Panc1 (cell line): ENCODE measurements around the gene VAMP2. TPM values are rescaled to one million over a fixed set of nuclear protein-coding genes. Genes with fewer than 3 reads are reported as not detected.
A peak's percentile ranks its signal among the peaks of the same experiment; 100 is the strongest.

Source experiments
- ATAC-seq: fragments of 200-7000 bp; cut with Tn5 transposase; 2 replicates; pipeline ENCODE4 v1.9.1; 2020; ENCODE audit warnings: mild to moderate bottlenecking, moderate library complexity
- BruUV-seq: library from RNA; stranded (reverse); fragments of 400-500 nt; replicated peaks from 2 replicates; lab custom pipeline; 2021; lab: Mats Ljungman, UMichigan
- CTCF ChIA-PET: fragments of 300-600 bp; sonication (Branson Sonifier 250); formaldehyde crosslinking; loops from one replicate; lab custom pipeline; 2022; ENCODE audit warnings: antibody characterized with exemption; lab: Charles Lee
- POLR2A ChIA-PET: fragments of 300-600 bp; sonication (Branson Sonifier 250); formaldehyde crosslinking; loops from one replicate; lab custom pipeline; 2022; ENCODE audit warnings: antibody characterized with exemption; lab: Charles Lee
- DNase-seq: peaks from one replicate; pipeline ENCODE4 v3.0.0-alpha.2; 2010; ENCODE audit warnings: low read depth, low spot score
- H3K27ac ChIP-seq: 2 replicates; pipeline ENCODE4 v1.5.1; 2011; ENCODE audit warnings: mild to moderate bottlenecking, low read length, inconsistent platforms
- H3K27me3 ChIP-seq: fragments of 200-500 bp; sonication (Bioruptor generic); 2 replicates; pipeline ENCODE4 v1.6.0; 2014; ENCODE audit warnings: low read length, inconsistent platforms; ENCODE audit not compliant: control insufficient read depth, insufficient read depth
- H3K36me3 ChIP-seq: fragments of 200-500 bp; sonication (Bioruptor generic); 2 replicates; pipeline ENCODE4 v1.5.1; 2014; ENCODE audit warnings: inconsistent platforms, mild to moderate bottlenecking, low read length, moderate library complexity; ENCODE audit not compliant: control insufficient read depth, insufficient read depth
- H3K4me1 ChIP-seq: 2 replicates; pipeline ENCODE4 v1.5.1; 2011; ENCODE audit warnings: inconsistent platforms, mild to moderate bottlenecking, low read length, moderate library complexity; ENCODE audit not compliant: control insufficient read depth, insufficient read depth
- H3K4me3 ChIP-seq, 2 experiments: 2 replicates each; pipeline ENCODE4 v1.5.1; 2011 to 2012; ENCODE audit warnings: low read depth in 2 of 2, low read length in 2 of 2, mild to moderate bottlenecking in 2 of 2, inconsistent platforms in 1 of 2, moderate library complexity in 1 of 2
- H3K9me3 ChIP-seq: fragments of 200-500 bp; sonication (Bioruptor generic); 2 replicates; pipeline ENCODE4 v1.5.1; 2014; ENCODE audit warnings: low read depth, mild to moderate bottlenecking, inconsistent platforms, low read length, moderate library complexity; ENCODE audit not compliant: control insufficient read depth, insufficient read depth
- CTCF ChIP-seq: fragments of 450-650 bp; IDR thresholded peaks from 2 replicates; pipeline ENCODE4 v1.5.1; 2017; ENCODE audit warnings: mild to moderate bottlenecking
- POLR2AphosphoS5 ChIP-seq: IDR thresholded peaks from 2 replicates; pipeline ENCODE4 v1.6.1; 2012; ENCODE audit warnings: mild to moderate bottlenecking, low read depth, low read length, moderate library complexity
- REST ChIP-seq, 2 experiments: IDR thresholded peaks; 2 replicates each; pipeline ENCODE4 v1.6.1; 2011 to 2012; ENCODE audit warnings: low read depth in 2 of 2, control low read depth in 1 of 2, low read length in 1 of 2, mild to moderate bottlenecking in 1 of 2, moderate library complexity in 1 of 2; ENCODE audit not compliant: insufficient read depth in 1 of 2
- SIN3A ChIP-seq: IDR thresholded peaks from 2 replicates; pipeline ENCODE4 v1.6.1; 2012; ENCODE audit warnings: low read depth, mild to moderate bottlenecking, low read length, moderate library complexity, borderline replicate concordance; ENCODE audit not compliant: insufficient read depth
- TCF7L2 ChIP-seq: IDR thresholded peaks from 2 replicates; pipeline ENCODE4 v1.6.1; 2011; ENCODE audit warnings: mild to moderate bottlenecking, low read depth, low read length, inconsistent platforms
- in situ Hi-C: cut with HindIII; loops from 2 replicates; pipeline ENCODE4 v1.10.0; 2016; ENCODE audit warnings: low sequenced_read_pairs, low pct_unique_long_range_greater_than_20kb
- intact Hi-C: fragments of 100-400 bp; cut with micrococcal nuclease; formaldehyde crosslinking; loops from one replicate; pipeline ENCODE4 v1.10.0; 2022; ENCODE audit not compliant: unreplicated experiment
- total RNA-seq: library from RNA; stranded (reverse); gene quantifications from one replicate; pipeline ENCODE4 v1.2.1, GENCODE V29; 2021; ENCODE audit not compliant: unreplicated experiment

Gene VAMP2
- total RNA-seq, 1 experiment from 2014 or later = 28.6 TPM

- peaks cover 18% of the 10 kb centered on the region for H3K4me1 ChIP-seq
- DNase-seq = no peak
- H3K36me3 ChIP-seq = no peaks in the 10 kb centered on the region
- intact Hi-C loops (no loop called here), in situ Hi-C loops (no loop called here)
- ATAC-seq = no peak
- CTCF ChIA-PET = no interaction called here
- peak overlapping the region; percentile 58 to 66 for H3K4me3 ChIP-seq
- POLR2A ChIA-PET = interaction anchor here (0.6 kb wide), 1 partner anchor 413 kb away, joined by 4 read pairs; no protein-coding TSS in a partner anchor
- no peaks in the 10 kb centered on the region for H3K9me3 ChIP-seq
- TF ChIP-seq TCF7L2 (no peak), REST (IDR thresholded peaks at IDR 0.05; ENCODE audit: insufficient read depth in 1 of 2, low read depth in 2 of 2, low read length in 1 of 2) (no peak), SIN3A (no peak), POLR2AphosphoS5 (no peak), CTCF (no peak)
- H3K27ac ChIP-seq = peak overlapping the region; percentile 96
- H3K27me3 ChIP-seq = no peaks in the 10 kb centered on the region
- no TSS peak for BruUV-seq
Measured at GRCh38 chr17:8176998-8177731, 14.4 kb upstream of the VAMP2 start.

- DNase-seq = no peak
- Histone ChIP-seq H3K36me3 (no peaks in the 10 kb centered on the region), H3K27me3 (no peaks in the 10 kb centered on the region), H3K4me1 (peaks cover 18% of the 10 kb centered on the region), H3K4me3 (peak within 1 kb of the TSS; percentile 58 to 66), H3K27ac (peak within 1 kb of the TSS; percentile 96), H3K9me3 (no peaks in the 10 kb centered on the region)
- TF ChIP-seq SIN3A (peak; percentile 76; the same call in 1 of the 2 replicates), TCF7L2 (no peak), POLR2AphosphoS5 (0 out of 2 replicates have a peak, but pooled peaks have one; percentile 42), REST (IDR thresholded peaks at IDR 0.05; ENCODE audit: insufficient read depth in 1 of 2, low read depth in 2 of 2, low read length in 1 of 2) (no peak), CTCF (no peak; the same call in 1 of the 2 replicates)
- intact Hi-C loops (no loop called here), in situ Hi-C loops (no loop called here)
- ChIA-PET CTCF (no interaction called here), POLR2A (interaction anchor here (0.6 kb wide), 1 partner anchor 412 kb away, joined by 4 read pairs; no protein-coding TSS in a partner anchor)
- no TSS peak for BruUV-seq
- peak; percentile 78 for ATAC-seq
Measured at GRCh38 chr17:8176197-8176940, 13.6 kb upstream of the VAMP2 start, which contains the start of gene TMEM107. TSS of gene TMEM107 (minus strand) at chr17:8176380. CDS start at chr17:8176286, 94 bp downstream.
